Measurements from ENCODE around the gene ASB10. TPM values are rescaled to one million over a fixed set of nuclear protein-coding genes. Genes with fewer than 3 reads are reported as not detected.

The ASB10 gene
- total RNA-seq, 1 experiment from 2014 or later: not detected

GRCh38 chr7:151194188-151194587 lies 7.1 kb upstream of the ASB10 start (continued):
- no peak for TF ChIP-seq ZNF512 (CRISPR knock-in tag; IDR thresholded peaks at IDR 0.05; ENCODE audit: borderline replicate concordance)
- TF ChIP-seq ZNF121 (CRISPR knock-in tag; IDR thresholded peaks at IDR 0.05): no peak

- TF ChIP-seq USF1 (CRISPR knock-in tag; IDR thresholded peaks at IDR 0.05) (no peak), ATF2 (CRISPR knock-in tag; IDR thresholded peaks at IDR 0.05; ENCODE audit: borderline replicate concordance, low read depth) (no peak)
- Mint-ChIP-seq H3K36me3 (no peaks in the 10 kb centered on the region), H3K27me3 (ENCODE audit: low read depth) (peaks cover 4% of the 10 kb centered on the region), H3K4me1 (peaks cover 5% of the 10 kb centered on the region; the same call in 1 of the 2 replicates), H3K9me3 (no peaks in the 10 kb centered on the region), H3K4me3 (no peak overlapping the region), H3K27ac (no peak overlapping the region)
- no peak for DNase-seq (ENCODE audit: low spot score)
- ATAC-seq: no peak
- ChIA-PET POLR2A (no interaction called here), CTCF (interaction anchor here (1.5 to 2.9 kb wide), 2 partner anchors 50 to 51 kb away, joined by 3 to 11 read pairs; no protein-coding TSS in a partner anchor)
Measured at GRCh38 chr7:151193203-151193978, 6.3 kb upstream of the ASB10 start.

GRCh38 chr7:151192002-151192539 lies 5.0 kb upstream of the ASB10 start:
- Mint-ChIP-seq H3K4me1 (peaks cover 5% of the 10 kb centered on the region; the same call in 1 of the 2 replicates), H3K27ac (no peak overlapping the region), H3K9me3 (no peaks in the 10 kb centered on the region), H3K36me3 (no peaks in the 10 kb centered on the region), H3K4me3 (no peak overlapping the region), H3K27me3 (ENCODE audit: low read depth) (peaks cover 4% of the 10 kb centered on the region)
- POLR2A ChIA-PET: no interaction called here
- no peak for ATAC-seq
- TF ChIP-seq ZNF425 (CRISPR knock-in tag; conservative IDR thresholded peaks at IDR 0.05) (no peak), ZNF232 (CRISPR knock-in tag; IDR thresholded peaks at IDR 0.05) (no peak), MXD4 (CRISPR knock-in tag; IDR thresholded peaks at IDR 0.05; ENCODE audit: borderline replicate concordance) (no peak), SOX15 (CRISPR knock-in tag; IDR thresholded peaks at IDR 0.05) (no peak), ARID4B (CRISPR knock-in tag; IDR thresholded peaks at IDR 0.05; ENCODE audit: borderline replicate concordance) (no peak), MLX (CRISPR knock-in tag; IDR thresholded peaks at IDR 0.05) (no peak), ATF1 (CRISPR knock-in tag; IDR thresholded peaks at IDR 0.05) (no peak), TEAD1 (CRISPR knock-in tag; IDR thresholded peaks at IDR 0.05) (no peak), SP1 (CRISPR knock-in tag; conservative IDR thresholded peaks at IDR 0.05) (no peak), ETV6 (CRISPR knock-in tag; IDR thresholded peaks at IDR 0.05) (no peak), ZBTB21 (CRISPR knock-in tag; IDR thresholded peaks at IDR 0.05; ENCODE audit: borderline replicate concordance) (no peak), NFE2L1 (CRISPR knock-in tag; IDR thresholded peaks at IDR 0.05) (no peak), NR3C1 (CRISPR knock-in tag; conservative IDR thresholded peaks at IDR 0.05; ENCODE audit: low read depth) (no peak), ZNF671 (CRISPR knock-in tag; IDR thresholded peaks at IDR 0.05) (no peak), ZNF219 (CRISPR knock-in tag; IDR thresholded peaks at IDR 0.05; ENCODE audit: borderline replicate concordance) (no peak), ZSCAN18 (CRISPR knock-in tag; IDR thresholded peaks at IDR 0.05) (no peak)
- no peak for DNase-seq (ENCODE audit: low spot score)
- CTCF ChIA-PET: interaction anchor here (1.3 to 2.9 kb wide), 3 partner anchors 19 to 68 kb away, joined by 4 to 11 read pairs (median 4); no protein-coding TSS in a partner anchor
